ENCODE data around the gene ING1. TPM values are rescaled to one million over a fixed set of nuclear protein-coding genes. Genes with fewer than 3 reads are reported as not detected.

Gene ING1
- total RNA-seq = 10 to 100 TPM; 11.6 to 26.3 TPM

- Histone ChIP-seq H3K27me3 (replicated peaks; ENCODE audit: insufficient read depth) (no peaks in the 10 kb centered on the region), H3K36me3 (no peaks in the 10 kb centered on the region), H3K4me1 (ENCODE audit: control insufficient read depth in 1 of 2, low read depth in 2 of 2) (peaks cover 22 to 29% of the 10 kb centered on the region in 2 donors), H3K9me3 (no peaks in the 10 kb centered on the region), H3K27ac (peak within 1 kb of the TSS; percentile 99), H3K4me3 (peak within 1 kb of the TSS; percentile 98)
- no peak for TF ChIP-seq CTCF (IDR thresholded peaks at IDR 0.05)
- DNase-seq (ENCODE audit: low spot score) (no peak), ATAC-seq (ENCODE audit: insufficient number of reproducible peaks, low FRiP score, low read depth) (no peak)
Observed at GRCh38 chr13:110713642-110713952, at the start of gene ING1. Gene ING1 (plus strand): TSS chr13:110713700. CDS start chr13:110714150, 450 bp downstream.

- TF ChIP-seq CTCF (IDR thresholded peaks at IDR 0.05) = no peak
- Histone ChIP-seq H3K27me3 (replicated peaks; ENCODE audit: insufficient read depth) (no peaks in the 10 kb centered on the region), H3K9me3 (no peaks in the 10 kb centered on the region), H3K36me3 (peaks cover 51% of the 10 kb centered on the region), H3K4me3 (no peak overlapping the region), H3K4me1 (ENCODE audit: control insufficient read depth in 1 of 2, low read depth in 2 of 2) (no peaks in the 10 kb centered on the region), H3K27ac (no peak overlapping the region)
- no peak for ATAC-seq (ENCODE audit: insufficient number of reproducible peaks, low FRiP score, low read depth)
- no peak for DNase-seq (ENCODE audit: low spot score)
Observed at GRCh38 chr13:110664041-110664440, 49.5 kb upstream of the ING1 start.

GRCh38 chr13:110664673-110665072, 48.8 kb upstream of the ING1 start:
- no peak for DNase-seq (ENCODE audit: low spot score)
- peaks cover 48% of the 10 kb centered on the region for H3K36me3 ChIP-seq

GRCh38 chr13:110665491-110666254, 47.8 kb upstream of the ING1 start:
- H3K27me3 ChIP-seq (replicated peaks; ENCODE audit: insufficient read depth) = no peaks in the 10 kb centered on the region
- ATAC-seq (ENCODE audit: insufficient number of reproducible peaks, low FRiP score, low read depth) = no peak
- H3K4me1 ChIP-seq (ENCODE audit: control insufficient read depth in 1 of 2, low read depth in 2 of 2) = no peaks in the 10 kb centered on the region
- no peak for TF ChIP-seq CTCF (IDR thresholded peaks at IDR 0.05)
- no peaks in the 10 kb centered on the region for H3K9me3 ChIP-seq
- peaks cover 53% of the 10 kb centered on the region for H3K36me3 ChIP-seq
- H3K27ac ChIP-seq = no peak overlapping the region
- DNase-seq (ENCODE audit: low spot score) = no peak
- H3K4me3 ChIP-seq = no peak overlapping the region

More at GRCh38 chr13:110664673-110665072, 48.8 kb upstream of the ING1 start:
- no peak for ATAC-seq (ENCODE audit: insufficient number of reproducible peaks, low FRiP score, low read depth)
- no peak overlapping the region for H3K4me3 ChIP-seq
- no peaks in the 10 kb centered on the region for H3K9me3 ChIP-seq
- no peak overlapping the region for H3K27ac ChIP-seq
- no peak for TF ChIP-seq CTCF (IDR thresholded peaks at IDR 0.05)
- no peaks in the 10 kb centered on the region for H3K4me1 ChIP-seq (ENCODE audit: control insufficient read depth in 1 of 2, low read depth in 2 of 2)
- H3K27me3 ChIP-seq (replicated peaks; ENCODE audit: insufficient read depth) = no peaks in the 10 kb centered on the region

GRCh38 chr13:110666255-110666533, 47.3 kb upstream of the ING1 start:
- no peak overlapping the region for H3K27ac ChIP-seq
- H3K36me3 ChIP-seq = peaks cover 52% of the 10 kb centered on the region
- no peaks in the 10 kb centered on the region for H3K9me3 ChIP-seq
- DNase-seq (ENCODE audit: low spot score) (no peak), ATAC-seq (ENCODE audit: insufficient number of reproducible peaks, low FRiP score, low read depth) (no peak)
- TF ChIP-seq CTCF (IDR thresholded peaks at IDR 0.05) = no peak
- no peak overlapping the region for H3K4me3 ChIP-seq
- no peaks in the 10 kb centered on the region for H3K27me3 ChIP-seq (replicated peaks; ENCODE audit: insufficient read depth)
- no peaks in the 10 kb centered on the region for H3K4me1 ChIP-seq (ENCODE audit: control insufficient read depth in 1 of 2, low read depth in 2 of 2)

Data from thoracic aorta (tissue), 2 donors.